GM13976 (cell line): ENCODE measurements around the gene ADAM8.
A peak's percentile ranks its signal among the peaks of the same experiment; 100 is the strongest.

Source experiments
- DNase-seq: peaks from one replicate; pipeline ENCODE4 v3.0.0; 2012; ENCODE audit warnings: low spot score
- CTCF ChIP-seq: IDR thresholded peaks from 2 replicates; pipeline ENCODE4 v1.5.1; 2012; ENCODE audit warnings: borderline replicate concordance, mild to moderate bottlenecking; ENCODE audit not compliant: insufficient read depth; ENCODE audit errors: extremely low read depth, missing control alignments, control extremely low read depth
- in situ Hi-C: fragments of 300-500 bp; cut with MboI; formaldehyde crosslinking; loops from one replicate; pipeline ENCODE4 v1.12.0; 2022; ENCODE audit warnings: low sequenced_read_pairs, mixed read lengths, inconsistent platforms; ENCODE audit not compliant: unreplicated experiment

The ADAM8 gene

GRCh38 chr10:133274751-133275683, 1.7 kb downstream of the ADAM8 start:
- in situ Hi-C loops: no loop called here
- DNase-seq: peak; percentile 90
- TF ChIP-seq CTCF: no peak

- no peak for TF ChIP-seq CTCF
- in situ Hi-C loops: no loop called here
- no peak for DNase-seq
These were observed 3.0 kb downstream of the ADAM8 start for GRCh38 chr10:133273534-133274143.

GRCh38 chr10:133272964-133273420, 3.7 kb downstream of the ADAM8 start:
- no peak for DNase-seq
- TF ChIP-seq CTCF: no peak
- in situ Hi-C loops: no loop called here

- DNase-seq: no peak
- in situ Hi-C loops: no loop called here
- no peak for TF ChIP-seq CTCF
These were observed 4.2 kb downstream of the ADAM8 start for GRCh38 chr10:133272301-133272963.

- no peak for TF ChIP-seq CTCF
- DNase-seq: no peak
- in situ Hi-C loops: no loop called here
These were observed 5.0 kb downstream of the ADAM8 start for GRCh38 chr10:133271521-133272300.

- TF ChIP-seq CTCF: no peak
- in situ Hi-C loops: no loop called here
- no peak for DNase-seq
These were observed 5.8 kb downstream of the ADAM8 start for GRCh38 chr10:133270773-133271297.
